Measurements from ENCODE around the gene RBM42.

- TF ChIP-seq POLR2A (IDR thresholded peaks at IDR 0.05; ENCODE audit: low read depth, low read length): no peak
- no peak for TF ChIP-seq TAF1 (IDR thresholded peaks at IDR 0.05; ENCODE audit: borderline replicate concordance, low read depth, low read length)
- no peak for TF ChIP-seq POLR2AphosphoS5 (IDR thresholded peaks at IDR 0.05; ENCODE audit: low read depth, low read length)
Observed at GRCh38 chr19:35628264-35628564, 622 bp upstream of the RBM42 start.
